ENCODE results near the gene SATB1. TPM values are rescaled to one million over a fixed set of nuclear protein-coding genes. Genes with fewer than 3 reads are reported as not detected.

The SATB1 gene
- total and polyA plus RNA-seq, 2 of the 8 experiments (the other 6 are each of a cell fraction or from before 2014, with no cell fraction given), result 18.8 to 28.0 TPM

DNA sequence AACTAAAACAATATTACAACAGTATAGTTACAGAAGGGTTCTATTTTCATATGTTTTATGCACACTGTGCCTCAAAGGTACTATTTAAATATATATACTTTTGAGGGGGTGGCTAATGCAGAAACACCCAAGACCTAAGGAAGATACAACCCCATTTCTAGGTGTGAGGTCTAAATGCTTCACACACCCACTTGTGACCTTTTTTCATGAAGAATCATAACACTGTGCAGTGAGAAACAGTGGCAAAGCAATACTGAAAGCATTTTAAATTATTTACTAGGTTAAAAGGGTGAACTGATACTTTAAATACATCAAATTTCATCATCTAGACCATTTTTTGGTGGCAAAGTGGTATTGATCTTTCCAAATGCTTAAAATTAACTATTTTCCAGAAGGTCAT, 67.4 kb downstream of the SATB1 start (continued):
- no peak for TF ChIP-seq EZH2 (IDR thresholded peaks at IDR 0.05; ENCODE audit: low read depth, low read length, severe bottlenecking)
- no peak for TF ChIP-seq JUN (IDR thresholded peaks at IDR 0.05; ENCODE audit: low read depth, low read length)
- no peak for TF ChIP-seq RBBP5 (IDR thresholded peaks at IDR 0.05; ENCODE audit: borderline replicate concordance, low read depth, low read length)

Data from H1 (cell line).